Sigmoid colon (tissue), 4 donors: ENCODE results near the gene PRKCQ.

Experiments used
- EP300 ChIP-seq, 4 donors: sonication (generic); formaldehyde crosslinking; IDR thresholded peaks; one replicate each; pipeline ENCODE4 v1.6.1; 2017; ENCODE audit warnings: antibody characterized with exemption in 4 of 4
- POLR2AphosphoS5 ChIP-seq, 4 donors: sonication (generic); formaldehyde crosslinking; IDR thresholded peaks; one replicate each; pipeline ENCODE4 v1.6.1; 2017; ENCODE audit warnings: antibody characterized with exemption in 4 of 4
- TF ChIP-seq, protein P1 (sequence below), 4 experiments: fragments of 450-650 bp in 3 of 4; fragments of 200-600 bp in 1 of 4; IDR thresholded peaks; one replicate each; pipeline ENCODE4 v1.5.1; 2016 to 2019; ENCODE audit warnings: antibody characterized with exemption in 4 of 4, mild to moderate bottlenecking in 3 of 4, moderate library complexity in 2 of 4

DNA sequence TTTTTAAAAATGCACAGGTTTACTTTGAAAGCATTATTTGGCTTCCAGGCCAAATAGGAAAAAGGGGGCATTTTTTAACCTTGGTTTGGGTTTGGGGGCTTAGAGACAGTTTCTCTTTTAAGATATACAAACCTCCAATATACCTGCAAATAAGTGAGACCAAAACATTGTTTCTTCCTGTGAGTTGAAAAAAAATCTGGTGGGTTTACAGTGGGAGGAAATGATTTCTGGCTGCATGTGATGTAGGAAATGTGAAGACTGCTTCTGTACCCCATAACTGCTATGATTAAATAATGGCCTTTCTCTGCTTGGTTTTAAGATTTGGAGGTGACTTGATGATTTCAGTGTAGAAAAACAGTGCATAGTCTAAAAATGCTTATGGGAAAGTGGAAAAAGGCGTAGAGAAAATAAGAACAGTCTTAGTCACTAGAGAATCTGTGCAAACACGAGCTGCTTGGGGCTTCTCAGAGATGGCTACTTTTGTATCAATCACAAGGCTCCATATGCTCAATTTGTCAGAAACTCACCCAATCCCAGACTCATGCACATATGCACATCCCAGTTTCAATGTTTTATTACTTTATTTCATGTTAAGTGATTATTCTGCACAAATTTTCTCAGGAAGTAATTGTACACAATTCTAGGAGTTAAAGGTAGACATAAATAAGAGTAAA lies 22.1 kb upstream of the PRKCQ start:
- TF ChIP-seq POLR2AphosphoS5 (IDR thresholded peaks at IDR 0.05) (no peak), EP300 (IDR thresholded peaks at IDR 0.05) (no peak)
- TF ChIP-seq, protein P1, sequence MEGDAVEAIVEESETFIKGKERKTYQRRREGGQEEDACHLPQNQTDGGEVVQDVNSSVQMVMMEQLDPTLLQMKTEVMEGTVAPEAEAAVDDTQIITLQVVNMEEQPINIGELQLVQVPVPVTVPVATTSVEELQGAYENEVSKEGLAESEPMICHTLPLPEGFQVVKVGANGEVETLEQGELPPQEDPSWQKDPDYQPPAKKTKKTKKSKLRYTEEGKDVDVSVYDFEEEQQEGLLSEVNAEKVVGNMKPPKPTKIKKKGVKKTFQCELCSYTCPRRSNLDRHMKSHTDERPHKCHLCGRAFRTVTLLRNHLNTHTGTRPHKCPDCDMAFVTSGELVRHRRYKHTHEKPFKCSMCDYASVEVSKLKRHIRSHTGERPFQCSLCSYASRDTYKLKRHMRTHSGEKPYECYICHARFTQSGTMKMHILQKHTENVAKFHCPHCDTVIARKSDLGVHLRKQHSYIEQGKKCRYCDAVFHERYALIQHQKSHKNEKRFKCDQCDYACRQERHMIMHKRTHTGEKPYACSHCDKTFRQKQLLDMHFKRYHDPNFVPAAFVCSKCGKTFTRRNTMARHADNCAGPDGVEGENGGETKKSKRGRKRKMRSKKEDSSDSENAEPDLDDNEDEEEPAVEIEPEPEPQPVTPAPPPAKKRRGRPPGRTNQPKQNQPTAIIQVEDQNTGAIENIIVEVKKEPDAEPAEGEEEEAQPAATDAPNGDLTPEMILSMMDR (IDR thresholded peaks at IDR 0.05), result no peak
